Esophagus muscularis mucosa (tissue), 4 donors: Measurements from ENCODE around the gene TERF2IP. TPM values are rescaled to one million over a fixed set of nuclear protein-coding genes. Genes with fewer than 3 reads are reported as not detected.

Experiments
- DNase-seq: peaks from one replicate; pipeline ENCODE4 v3.0.0-alpha.2; 2017; ENCODE audit errors: extremely low spot score
- H3K27ac ChIP-seq, 4 donors: fragments of 200-600 bp; sonication (generic); replicated peaks in 1 of 4; 1 replicate in 3 of 4; 2 replicates in 1 of 4; pipeline ENCODE4 v1.5.1; 2016 to 2019; ENCODE audit warnings: mild to moderate bottlenecking in 1 of 4
- H3K27me3 ChIP-seq, 4 donors: fragments of 200-600 bp; sonication (generic); one replicate each; pipeline versions ENCODE4 v1.5.1 to v1.6.0; 2016 to 2019
- H3K36me3 ChIP-seq, 4 donors: fragments of 200-600 bp; sonication (generic); one replicate each; pipeline ENCODE4 v1.5.1; 2016 to 2019
- H3K4me1 ChIP-seq, 4 donors: fragments of 200-600 bp; sonication (generic); one replicate each; pipeline ENCODE4 v1.5.1; 2016 to 2019
- H3K4me3 ChIP-seq, 4 donors: fragments of 200-600 bp; sonication (generic); 1 replicate in 2 of 4; 2 replicates in 2 of 4; pipeline ENCODE4 v1.5.1; 2016 to 2019; ENCODE audit warnings: mild to moderate bottlenecking in 4 of 4, moderate library complexity in 1 of 4
- H3K9me3 ChIP-seq, 4 donors: fragments of 200-600 bp; sonication (generic); 1 replicate in 3 of 4; 2 replicates in 1 of 4; pipeline ENCODE4 v1.5.1; 2016 to 2019
- CTCF ChIP-seq, 3 experiments: fragments of 200-600 bp in 2 of 3; fragments of 450-650 bp in 1 of 3; sonication (generic) in 2 of 3; IDR thresholded peaks; one replicate each; pipeline ENCODE4 v1.5.1; 2017 to 2019; ENCODE audit warnings: antibody characterized with exemption in 3 of 3, mild to moderate bottlenecking in 2 of 3, moderate library complexity in 1 of 3
- EP300 ChIP-seq: sonication (generic); formaldehyde crosslinking; IDR thresholded peaks from one replicate; pipeline ENCODE4 v1.6.1; 2017; ENCODE audit warnings: antibody characterized with exemption
- POLR2A ChIP-seq: fragments of 450-650 bp; IDR thresholded peaks from one replicate; pipeline ENCODE4 v1.6.1; 2017; ENCODE audit warnings: antibody characterized with exemption, moderate library complexity, mild to moderate bottlenecking, low read depth
- POLR2AphosphoS5 ChIP-seq, 2 donors: sonication (generic); formaldehyde crosslinking; IDR thresholded peaks; one replicate each; pipeline ENCODE4 v1.6.1; 2017; ENCODE audit warnings: antibody characterized with exemption in 2 of 2
- WGBS: methylation state at CpG from one replicate; pipeline ENCODE4 v1.1.5; 2018; 5-methylcytosine and 5-hydroxymethylcytosine counted together
- intact Hi-C: fragments of 100-400 bp; cut with DNase I; formaldehyde crosslinking; loops from one replicate; pipeline ENCODE4 v1.15.1; 2023
- total RNA-seq, 4 donors: library from RNA; depleted of rRNA; stranded (reverse); fragments of >200 nt; gene quantifications; one replicate each; pipeline versions ENCODE4 v1.1.0 to v1.2.1, GENCODE V29; 2016

TERF2IP gene
- total RNA-seq, 4 donors from 2014 or later: 62.3 to 83.7 (median 64.1) TPM

GRCh38 chr16:75622761-75623605 is 24.6 kb upstream of the TERF2IP start, which contains the start of gene ADAT1:
TSS of gene ADAT1 (minus strand) at chr16:75623281. CDS start at chr16:75620799, 2,482 bp downstream.
- Histone ChIP-seq H3K27ac (peak within 1 kb of the TSS; percentile 82 to 97 (median 90)), H3K4me1 (peaks cover 14 to 32% (median 19%) of the 10 kb centered on the region in 4 donors), H3K27me3 (no peaks in the 10 kb centered on the region), H3K4me3 (peak within 1 kb of the TSS; percentile 65 to 82 (median 74)), H3K9me3 (no peaks in the 10 kb centered on the region), H3K36me3 (peaks cover 20 to 55% (median 49%) of the 10 kb centered on the region in 4 donors)
- WGBS: under 1% methylated on average over 48 of the region's 62 CpGs
- TF ChIP-seq EP300: no peak
- peak; percentile 74 for TF ChIP-seq POLR2A
- TF ChIP-seq CTCF (IDR thresholded peaks at IDR 0.05): peak in 1 of 3 experiments; percentile 37
- TF ChIP-seq POLR2AphosphoS5 (IDR thresholded peaks at IDR 0.05): peak; percentile 97 to 98
- intact Hi-C loops: loop anchor here (10.0 kb wide), 1 partner anchor 148 kb away; no protein-coding TSS in a partner anchor
- peak; percentile 99 for DNase-seq

- H3K27ac ChIP-seq: no peak overlapping the region
- no peak for DNase-seq
- WGBS: 82% methylated on average over 4 of the region's 4 CpGs
- no peak overlapping the region for H3K4me3 ChIP-seq
- H3K36me3 ChIP-seq: peaks cover 32 to 55% (median 49%) of the 10 kb centered on the region in 4 donors
- TF ChIP-seq EP300: no peak
- no peak for TF ChIP-seq CTCF (IDR thresholded peaks at IDR 0.05)
- no peak for TF ChIP-seq POLR2A
- no peak for TF ChIP-seq POLR2AphosphoS5 (IDR thresholded peaks at IDR 0.05)
- intact Hi-C loops: loop anchor here (10.0 kb wide), 1 partner anchor 150 kb away; no protein-coding TSS in a partner anchor
- no peaks in the 10 kb centered on the region for H3K27me3 ChIP-seq
- no peaks in the 10 kb centered on the region for H3K9me3 ChIP-seq
- H3K4me1 ChIP-seq: peaks cover 14 to 32% (median 19%) of the 10 kb centered on the region in 4 donors
These were observed 22.6 kb upstream of the TERF2IP start for GRCh38 chr16:75624921-75625334.

- WGBS: 83% methylated on average over 4 of the region's 4 CpGs
- DNase-seq: no peak
- no peaks in the 10 kb centered on the region for H3K9me3 ChIP-seq
- H3K27me3 ChIP-seq: no peaks in the 10 kb centered on the region
- H3K4me3 ChIP-seq: no peak overlapping the region
- intact Hi-C loops: loop anchor here (10.0 kb wide), 1 partner anchor 152 kb away; no protein-coding TSS in a partner anchor
- H3K27ac ChIP-seq: no peak overlapping the region
- TF ChIP-seq POLR2A (no peak), CTCF (IDR thresholded peaks at IDR 0.05) (no peak), POLR2AphosphoS5 (IDR thresholded peaks at IDR 0.05) (no peak), EP300 (no peak)
- peaks cover 8 to 14% (median 10%) of the 10 kb centered on the region in 4 donors for H3K4me1 ChIP-seq
- peaks cover 48 to 67% (median 62%) of the 10 kb centered on the region in 4 donors for H3K36me3 ChIP-seq
These were observed 20.8 kb upstream of the TERF2IP start for GRCh38 chr16:75626806-75627205.

- H3K4me1 ChIP-seq: peaks cover 0 to 5% (median 2%) of the 10 kb centered on the region in 4 donors
- no peaks in the 10 kb centered on the region for H3K27me3 ChIP-seq
- TF ChIP-seq CTCF (IDR thresholded peaks at IDR 0.05) (no peak), POLR2A (no peak), EP300 (no peak), POLR2AphosphoS5 (IDR thresholded peaks at IDR 0.05) (no peak)
- no peak overlapping the region for H3K27ac ChIP-seq
- WGBS: 63% methylated on average over 3 of the region's 3 CpGs
- DNase-seq: no peak
- no peaks in the 10 kb centered on the region for H3K9me3 ChIP-seq
- intact Hi-C loops: loop anchor here (10.0 kb wide), 1 partner anchor 153 kb away; no protein-coding TSS in a partner anchor
- peaks cover 58 to 77% (median 73%) of the 10 kb centered on the region in 4 donors for H3K36me3 ChIP-seq
- no peak overlapping the region for H3K4me3 ChIP-seq
These were observed 19.7 kb upstream of the TERF2IP start for GRCh38 chr16:75627851-75628250.
